GF-D8 (cell line): Measurements from ENCODE around the gene CDH16.
"Not testable (repeated sequence)": the region's sequence is repeated elsewhere in the genome, so short reads cannot be mapped to it uniquely, and the experiment has no call there.

Experiments
- DNase-seq: peaks from one replicate; lab custom pipeline; 2025; lab: John Stamatoyannopoulos, UW

The CDH16 gene, protein sequence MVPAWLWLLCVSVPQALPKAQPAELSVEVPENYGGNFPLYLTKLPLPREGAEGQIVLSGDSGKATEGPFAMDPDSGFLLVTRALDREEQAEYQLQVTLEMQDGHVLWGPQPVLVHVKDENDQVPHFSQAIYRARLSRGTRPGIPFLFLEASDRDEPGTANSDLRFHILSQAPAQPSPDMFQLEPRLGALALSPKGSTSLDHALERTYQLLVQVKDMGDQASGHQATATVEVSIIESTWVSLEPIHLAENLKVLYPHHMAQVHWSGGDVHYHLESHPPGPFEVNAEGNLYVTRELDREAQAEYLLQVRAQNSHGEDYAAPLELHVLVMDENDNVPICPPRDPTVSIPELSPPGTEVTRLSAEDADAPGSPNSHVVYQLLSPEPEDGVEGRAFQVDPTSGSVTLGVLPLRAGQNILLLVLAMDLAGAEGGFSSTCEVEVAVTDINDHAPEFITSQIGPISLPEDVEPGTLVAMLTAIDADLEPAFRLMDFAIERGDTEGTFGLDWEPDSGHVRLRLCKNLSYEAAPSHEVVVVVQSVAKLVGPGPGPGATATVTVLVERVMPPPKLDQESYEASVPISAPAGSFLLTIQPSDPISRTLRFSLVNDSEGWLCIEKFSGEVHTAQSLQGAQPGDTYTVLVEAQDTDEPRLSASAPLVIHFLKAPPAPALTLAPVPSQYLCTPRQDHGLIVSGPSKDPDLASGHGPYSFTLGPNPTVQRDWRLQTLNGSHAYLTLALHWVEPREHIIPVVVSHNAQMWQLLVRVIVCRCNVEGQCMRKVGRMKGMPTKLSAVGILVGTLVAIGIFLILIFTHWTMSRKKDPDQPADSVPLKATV

DNA sequence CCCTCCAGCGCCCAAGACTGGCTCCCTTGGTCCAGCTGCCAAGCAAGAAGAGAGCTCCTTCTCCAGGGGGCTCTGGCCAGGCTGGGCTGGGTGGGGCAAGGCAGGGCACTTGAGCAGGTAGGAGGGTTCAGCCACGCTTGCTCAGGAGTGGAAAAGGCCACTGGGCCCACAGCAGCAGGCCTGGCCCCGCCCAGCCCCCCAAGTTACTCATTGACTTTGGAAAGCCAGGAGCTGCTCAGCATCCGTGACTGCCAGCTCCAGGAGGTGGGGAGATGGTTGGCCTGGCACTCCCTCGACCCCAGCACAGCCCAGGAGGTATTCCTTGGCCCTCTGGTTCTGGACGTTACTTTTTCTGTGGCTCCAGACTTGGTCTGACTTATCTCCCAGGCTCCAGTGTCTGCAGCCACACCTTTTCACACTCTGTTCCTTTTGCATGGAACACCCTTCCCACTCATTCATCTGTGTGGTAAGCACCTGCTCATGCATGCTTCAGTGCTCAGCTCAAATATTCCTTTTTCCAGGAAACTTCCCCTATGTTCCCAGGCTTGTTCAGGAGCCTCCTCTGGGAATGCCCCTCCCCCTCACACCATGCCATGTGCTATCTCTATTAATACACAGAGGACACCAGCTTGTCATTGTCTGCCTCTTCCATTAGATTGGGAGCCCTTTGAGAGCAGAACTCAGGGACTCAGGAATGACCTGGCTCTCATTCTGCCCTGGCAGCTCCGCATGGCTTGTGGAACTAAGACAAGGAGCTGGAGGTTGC lies at the start of gene CDH16:
TSS of gene CDH16 (minus strand) at position 83 of the 766 bp plus-strand sequence. CDS start 820 bp downstream, outside the sequence.
- no peak for DNase-seq

DNA sequence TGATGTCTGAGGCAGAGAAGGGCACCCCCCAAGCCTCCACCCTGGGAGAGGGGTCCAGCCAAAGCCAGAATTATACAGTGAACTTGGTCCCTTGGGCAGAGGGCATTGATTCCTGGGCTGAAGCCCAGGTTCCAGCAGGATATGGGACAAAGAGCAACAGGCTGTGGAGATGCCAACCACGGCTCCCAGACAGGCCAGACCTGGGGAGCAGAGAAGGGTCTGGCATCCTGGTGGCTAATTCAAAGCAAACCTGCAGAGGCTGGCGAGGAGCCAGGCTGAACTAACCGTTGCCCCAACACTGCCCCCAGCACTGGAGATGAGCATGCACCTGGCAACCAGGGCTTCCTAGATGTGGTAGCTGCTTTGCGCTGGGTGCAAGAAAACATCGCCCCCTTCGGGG lies 45.4 kb upstream of the CDH16 start:
- no peak for DNase-seq

DNA sequence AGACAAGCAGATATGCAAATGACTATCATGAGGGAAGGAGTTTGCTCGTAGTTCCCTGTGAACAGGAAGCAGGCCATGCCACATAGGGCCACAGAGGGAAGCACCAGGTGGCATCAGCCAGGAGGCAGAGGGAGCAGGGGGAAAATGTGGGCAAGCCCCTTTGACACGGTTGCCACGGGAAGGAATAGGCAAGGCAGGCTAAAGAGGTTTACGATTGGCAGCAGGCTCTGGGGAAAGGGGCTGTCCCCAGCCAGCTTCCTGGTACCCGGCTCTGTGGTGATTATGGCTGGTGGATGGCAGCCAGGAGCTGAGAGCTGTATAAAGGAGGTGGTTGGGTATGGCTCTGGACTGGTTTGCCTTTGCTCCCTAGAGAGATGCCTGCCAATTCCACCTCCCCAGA lies 43.2 kb upstream of the CDH16 start:
- no peak for DNase-seq

DNA sequence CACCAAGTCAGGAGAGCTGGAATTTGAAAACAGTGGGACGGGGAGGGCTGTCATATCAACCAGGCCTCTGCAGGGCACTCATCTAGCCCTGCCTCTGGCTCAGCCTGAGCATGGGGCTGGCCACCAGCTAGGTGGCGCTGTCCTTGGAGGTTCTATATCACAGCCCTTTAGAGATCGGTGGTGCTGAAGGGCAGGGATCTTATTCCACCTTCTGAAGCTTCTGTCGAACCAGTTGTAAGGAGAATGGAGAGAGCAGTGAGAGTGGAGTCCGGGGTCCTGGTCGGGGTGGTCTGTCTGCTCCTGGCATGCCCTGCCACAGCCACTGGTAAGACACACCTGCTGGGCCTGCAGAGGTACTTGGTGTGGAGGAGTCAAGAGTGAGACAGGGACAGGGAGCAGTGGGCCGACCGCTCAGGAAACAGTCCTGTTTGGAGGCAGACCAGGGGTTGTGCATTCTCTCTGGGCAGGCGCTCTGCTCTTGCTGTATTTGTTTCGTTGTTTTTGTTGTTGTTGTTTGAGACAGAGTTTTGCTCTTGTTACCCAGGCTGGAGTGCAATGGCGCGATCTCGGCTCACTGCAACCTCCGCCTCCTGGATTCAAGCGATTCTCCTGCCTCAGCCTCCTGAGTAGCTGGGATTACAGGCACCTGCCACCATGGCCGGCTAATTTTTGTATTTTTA lies 42.5 kb upstream of the CDH16 start, which contains the start of gene CES3:
TSS of gene CES3 (plus strand) at position 202 of the 680 bp plus-strand sequence. CDS start at position 244, 42 bp downstream.
- peak; percentile 75 for DNase-seq

DNA sequence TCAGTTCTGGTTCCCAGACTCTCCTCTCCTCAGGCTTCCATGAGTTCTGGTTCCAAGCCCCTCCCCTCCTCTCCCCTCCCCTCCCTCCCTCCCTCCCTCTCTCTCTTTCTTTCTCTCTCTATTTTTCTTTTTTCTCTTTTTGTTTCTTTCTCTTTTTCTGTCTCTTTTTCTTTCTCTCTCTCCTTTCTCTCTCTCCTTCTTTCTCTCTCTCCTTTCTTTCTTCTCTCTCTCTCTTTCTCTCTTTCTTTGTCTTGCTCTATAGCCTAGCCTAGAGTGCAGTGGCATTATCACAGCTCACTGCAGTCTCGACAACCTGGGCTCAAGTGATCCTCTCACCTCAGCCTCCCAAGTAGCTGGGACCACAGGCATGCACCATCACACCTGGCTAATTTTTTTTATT lies 41.6 kb upstream of the CDH16 start:
- DNase-seq, result no peak

DNA sequence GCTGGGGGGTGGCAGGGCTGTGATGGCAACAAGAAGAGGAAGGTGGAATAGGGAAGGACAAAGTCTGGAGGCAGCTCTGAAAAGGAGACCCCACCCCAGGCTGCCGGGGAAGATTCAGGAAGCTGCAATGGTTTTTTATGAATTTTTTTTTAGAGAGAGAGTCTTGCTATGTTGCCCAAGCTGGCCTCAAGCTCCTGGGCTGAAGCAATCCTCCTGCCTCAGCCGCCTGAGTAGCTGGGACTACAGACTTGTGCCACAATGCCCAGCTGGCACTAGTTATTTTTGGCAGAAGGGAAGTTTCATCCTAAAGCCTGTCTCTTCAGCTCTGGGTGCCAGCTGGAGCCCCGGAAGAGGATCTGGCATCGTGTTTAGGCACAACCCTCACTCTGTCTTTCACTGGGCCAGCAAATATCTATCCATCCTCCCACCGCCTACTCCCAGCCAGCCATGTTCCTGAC lies 41.0 kb upstream of the CDH16 start:
- no peak for DNase-seq

DNA sequence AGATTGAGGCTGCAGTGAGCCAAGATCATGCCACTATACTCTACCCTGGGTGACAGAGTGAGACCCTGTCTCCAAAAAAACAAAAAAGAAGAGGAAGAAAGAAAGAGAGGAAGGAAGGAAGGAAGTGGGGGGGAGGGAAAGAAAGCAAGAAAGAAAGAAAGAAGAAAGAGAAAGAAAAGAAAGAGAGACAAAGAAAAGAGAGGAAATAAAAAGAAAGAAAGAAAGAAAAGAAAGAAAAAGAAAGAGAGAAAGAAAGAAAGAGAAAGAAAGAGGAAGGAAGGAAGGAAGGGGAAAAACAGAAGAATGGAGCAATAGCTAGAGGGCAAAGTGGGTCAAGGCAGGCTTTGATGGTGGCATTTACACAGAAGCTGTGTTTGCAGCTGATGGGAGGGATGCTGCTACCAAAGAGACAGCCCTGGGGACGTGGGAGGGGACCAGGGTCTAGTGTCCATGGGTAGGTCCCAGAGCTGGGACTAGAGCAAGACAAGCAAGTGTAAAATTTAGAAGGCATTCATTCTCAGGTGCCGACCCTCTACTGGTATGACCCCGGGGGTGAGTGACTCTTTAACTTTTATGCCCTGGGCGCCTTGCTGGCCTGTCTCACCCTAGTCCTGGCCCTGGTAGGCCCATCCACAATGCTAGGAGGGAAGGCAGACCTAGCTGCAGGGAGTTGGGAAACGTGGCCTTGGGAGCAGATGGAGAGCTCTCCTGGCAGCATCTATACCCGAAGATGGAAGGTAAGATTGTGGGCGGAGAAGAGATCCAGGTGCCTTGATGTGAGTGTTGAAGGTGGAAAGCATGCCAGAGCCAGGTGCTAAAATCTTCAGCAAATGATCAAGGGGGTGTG lies 40.4 kb upstream of the CDH16 start:
- DNase-seq, result no peak

DNA sequence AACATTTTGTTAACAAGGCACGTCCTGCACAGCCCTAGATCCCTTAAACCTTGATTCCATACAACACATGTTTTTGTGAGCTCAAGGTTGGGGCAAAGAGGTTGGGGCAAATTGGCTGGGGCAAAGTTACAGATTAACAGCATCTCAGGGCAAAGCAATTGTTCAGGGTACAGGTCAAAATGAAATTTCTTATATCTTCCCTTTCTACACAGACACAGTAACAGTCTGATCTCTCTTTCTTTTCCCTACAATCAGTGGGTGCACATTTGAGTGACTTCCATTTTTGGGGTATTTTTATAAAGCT lies 37.4 kb upstream of the CDH16 start:
- DNase-seq, result not testable (repeated sequence)

DNA sequence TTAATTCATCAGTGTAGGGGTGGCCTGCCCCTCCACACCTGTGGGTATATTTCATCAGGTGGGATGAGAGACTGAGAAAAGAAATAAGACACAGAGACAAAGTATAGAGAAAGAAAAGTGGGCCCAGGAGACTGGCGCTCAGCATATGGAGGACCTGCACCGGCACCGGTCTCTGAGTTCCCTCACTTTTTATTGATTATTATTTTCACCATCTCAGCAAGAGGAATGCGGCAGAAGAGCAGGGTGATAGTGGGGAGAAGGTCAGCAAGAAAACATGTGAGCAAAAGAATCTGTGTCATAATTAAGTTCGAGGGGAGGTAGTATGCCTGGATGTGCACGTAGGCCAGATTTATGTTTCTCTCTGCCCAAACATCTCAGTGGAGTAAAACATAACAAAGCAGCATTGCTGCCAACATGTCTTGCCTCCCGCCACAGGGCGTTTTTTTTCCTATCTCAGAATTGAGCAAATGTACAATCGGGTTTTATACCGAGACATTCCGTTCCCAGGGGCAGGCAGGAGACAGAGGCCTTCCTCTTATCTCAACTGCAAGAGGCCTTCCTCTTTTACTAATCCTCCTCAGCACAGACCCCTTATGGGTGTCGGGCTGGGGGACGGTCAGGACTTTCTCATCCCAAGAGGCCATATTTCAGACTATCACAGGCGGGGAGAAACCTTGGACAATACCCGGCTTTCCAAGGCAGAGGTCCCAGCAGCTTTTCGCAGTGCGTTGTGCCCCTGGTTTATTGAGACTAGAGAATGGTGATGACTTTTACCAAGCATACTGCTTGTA lies 36.9 kb upstream of the CDH16 start:
- not testable (repeated sequence) for DNase-seq

DNA sequence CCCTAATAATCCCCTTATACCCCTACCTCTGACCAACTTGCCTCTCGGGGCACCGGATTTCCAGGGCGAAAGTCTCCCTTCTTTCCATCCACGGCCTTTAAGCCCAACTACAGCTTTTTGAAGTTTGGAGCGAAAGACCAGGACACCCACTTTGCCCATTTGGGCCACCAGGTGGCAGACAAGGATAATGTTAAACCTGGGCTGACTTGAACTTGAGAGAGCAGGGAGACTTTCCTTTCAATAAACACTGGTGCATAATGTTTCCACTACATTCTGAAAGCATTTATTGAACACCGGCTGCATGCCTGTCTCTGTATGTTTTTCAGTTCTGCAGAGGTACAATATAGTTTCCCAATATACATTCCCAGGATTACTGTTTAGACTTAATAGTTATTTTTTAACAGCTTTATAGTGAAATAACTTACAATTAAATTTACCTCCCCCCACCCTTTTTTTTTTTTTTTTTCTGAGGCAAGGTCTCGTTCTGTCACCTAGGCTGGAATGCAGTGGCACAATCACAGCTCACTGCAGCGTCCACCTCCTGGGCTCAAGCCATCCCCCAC lies 35.5 kb upstream of the CDH16 start:
- DNase-seq, result peak; percentile 41

DNA sequence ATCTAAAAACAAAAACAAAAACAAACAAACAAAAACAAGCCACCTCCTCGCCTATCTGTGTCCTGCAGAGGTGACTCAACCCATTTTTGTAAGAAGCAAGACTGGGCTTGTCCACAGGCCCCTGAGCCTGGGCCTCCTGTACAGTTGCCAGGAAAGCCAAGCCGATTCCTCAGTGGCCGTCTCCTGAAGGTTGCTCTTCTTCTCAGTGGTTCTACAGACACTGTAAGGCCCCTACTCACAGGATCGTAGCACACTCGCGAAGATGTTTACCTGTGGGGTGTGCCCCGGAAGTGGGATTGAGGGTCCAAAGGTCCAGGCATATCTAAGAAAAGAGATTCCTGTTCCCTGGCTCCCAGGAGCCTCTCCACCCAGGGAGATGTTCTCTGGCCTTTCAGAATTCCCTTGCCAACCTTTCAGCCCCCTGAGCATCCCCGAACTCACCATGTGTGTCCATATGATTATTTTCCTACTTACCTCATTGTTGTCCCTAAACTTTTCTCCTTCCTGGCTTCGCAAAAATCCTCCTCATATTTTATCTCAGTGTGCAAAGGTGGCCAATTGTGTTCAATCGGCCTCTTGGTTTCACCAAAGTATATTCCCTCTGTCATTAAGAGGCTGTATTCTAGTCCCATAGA lies 34.9 kb upstream of the CDH16 start:
- DNase-seq, result no peak

DNA sequence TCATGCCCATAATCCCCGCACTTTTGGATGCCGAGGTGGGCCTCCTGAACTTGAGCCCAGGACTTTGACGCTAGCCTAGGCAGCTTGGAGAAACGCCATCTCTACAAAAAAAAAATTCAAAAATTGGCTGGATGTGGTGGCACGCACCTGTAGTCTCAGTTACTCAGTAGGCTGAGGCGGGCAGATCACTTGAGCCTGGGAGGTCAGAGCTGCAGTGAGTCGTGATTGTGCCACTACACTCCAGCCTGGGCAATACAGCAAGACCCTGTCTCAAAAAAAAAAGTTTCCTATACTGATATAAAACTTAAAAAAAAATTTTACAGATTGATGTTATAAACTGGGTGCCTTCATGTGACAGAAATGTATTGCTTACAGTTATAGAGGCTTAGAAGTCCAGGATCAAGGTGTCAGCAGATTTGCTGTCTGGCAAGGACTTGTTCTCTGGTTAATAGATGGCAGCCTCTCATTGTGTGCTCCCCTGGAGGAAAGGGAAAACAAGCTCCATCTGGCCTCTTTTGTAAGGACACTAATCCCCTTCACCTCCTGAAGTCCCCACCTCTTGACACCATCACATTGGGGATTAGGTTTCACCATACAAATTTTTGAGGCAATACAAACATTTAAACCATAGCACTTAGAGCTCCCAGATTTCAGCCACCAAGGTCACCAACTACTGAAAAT lies 33.9 kb upstream of the CDH16 start:
- no peak for DNase-seq

DNA sequence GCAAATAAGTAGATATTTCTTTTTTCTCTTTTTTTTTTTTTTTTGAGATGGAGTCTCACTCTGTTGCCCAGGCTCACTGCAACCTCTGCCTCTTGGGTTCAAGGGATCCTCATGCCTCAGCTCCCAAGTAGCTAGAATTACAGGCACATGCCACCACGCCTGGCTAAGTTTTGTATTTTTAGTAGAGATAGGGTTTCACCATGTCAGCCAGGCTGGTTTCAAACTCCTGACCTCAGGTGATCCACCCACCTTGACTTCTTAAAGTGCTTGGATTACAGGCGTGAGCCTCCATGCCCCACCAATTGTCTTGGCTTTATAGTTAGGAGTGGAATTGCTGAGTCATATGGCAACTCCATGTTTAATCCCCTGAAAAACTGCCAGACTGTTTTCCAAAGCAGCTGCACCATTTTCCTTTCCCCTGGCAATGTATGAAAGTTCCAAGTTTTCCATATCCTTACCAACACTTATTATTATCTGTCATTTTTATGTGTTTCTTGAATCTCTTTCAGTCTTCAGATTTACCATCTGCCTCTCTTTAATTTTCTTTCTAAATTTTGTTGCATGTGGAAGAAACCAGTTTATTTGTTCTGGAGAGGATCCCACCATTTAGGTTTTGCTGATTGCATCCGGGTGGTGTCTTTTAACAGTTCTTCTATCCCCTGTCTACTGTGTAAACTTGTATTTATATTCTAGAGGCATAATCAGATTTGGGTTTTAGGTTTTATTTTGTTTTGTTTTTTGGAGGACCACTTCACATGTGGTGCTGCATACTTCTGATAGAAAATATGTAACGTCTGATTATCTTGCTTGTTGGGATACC lies 32.5 kb upstream of the CDH16 start:
- DNase-seq, result no peak

DNA sequence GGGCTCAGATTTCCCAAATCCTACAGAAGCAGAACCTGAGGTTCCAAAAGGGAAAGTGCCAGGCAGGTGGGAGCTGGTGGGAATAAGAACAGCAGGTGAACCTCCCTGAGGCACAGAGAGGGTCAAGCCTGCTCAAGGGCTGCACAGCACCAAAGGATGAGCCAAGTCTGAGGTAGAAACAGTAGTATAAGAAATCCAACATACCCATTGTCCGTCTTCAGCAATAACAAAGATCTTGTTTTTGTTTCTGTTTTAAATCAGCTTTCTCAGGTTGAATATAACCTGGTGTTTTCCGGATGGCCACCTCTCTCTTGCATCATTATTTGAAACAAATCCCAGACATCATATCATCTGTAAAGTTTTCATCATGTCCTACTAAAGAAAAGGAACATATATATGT lies 31.8 kb upstream of the CDH16 start:
- DNase-seq, result no peak

DNA sequence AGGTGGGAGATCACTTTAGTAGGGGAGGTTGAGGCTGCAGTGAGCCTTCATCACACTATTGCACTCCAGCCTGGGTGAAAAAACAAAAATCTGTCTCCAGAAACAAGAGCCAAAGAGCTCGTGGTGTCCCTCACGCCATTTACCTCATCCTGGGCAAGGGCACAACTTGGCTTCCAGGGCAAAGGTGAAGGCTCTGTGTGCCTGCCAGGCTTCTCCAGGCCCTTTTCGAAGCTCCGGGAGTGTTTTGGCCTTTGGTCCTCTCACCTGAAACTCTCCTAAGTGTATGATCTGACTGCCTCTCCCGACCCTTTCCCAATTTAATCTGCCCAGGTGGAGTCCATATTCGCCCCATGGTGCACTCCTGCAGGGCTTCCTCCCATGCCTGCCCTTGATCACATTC lies 30.8 kb upstream of the CDH16 start:
- DNase-seq, result no peak

DNA sequence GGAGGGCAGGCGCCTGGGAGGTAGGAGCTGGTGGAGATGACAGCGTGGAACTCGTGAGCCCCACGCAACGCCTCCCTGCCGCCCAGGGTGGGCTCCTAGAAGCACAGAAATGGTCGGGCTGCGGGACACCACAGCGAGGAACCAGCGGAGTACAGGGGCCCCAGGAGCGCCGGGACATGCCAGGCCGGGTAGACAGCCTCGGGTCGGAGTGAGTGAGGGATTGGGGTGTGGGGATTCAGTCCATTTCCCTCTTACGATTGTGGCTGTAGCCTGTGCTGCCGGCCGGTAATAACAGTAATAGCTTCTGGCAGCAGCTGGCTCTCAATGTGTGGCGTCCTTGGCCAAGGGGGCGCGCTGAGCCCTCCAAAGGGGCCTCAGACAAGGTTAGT lies 30.1 kb upstream of the CDH16 start:
- DNase-seq, result no peak

DNA sequence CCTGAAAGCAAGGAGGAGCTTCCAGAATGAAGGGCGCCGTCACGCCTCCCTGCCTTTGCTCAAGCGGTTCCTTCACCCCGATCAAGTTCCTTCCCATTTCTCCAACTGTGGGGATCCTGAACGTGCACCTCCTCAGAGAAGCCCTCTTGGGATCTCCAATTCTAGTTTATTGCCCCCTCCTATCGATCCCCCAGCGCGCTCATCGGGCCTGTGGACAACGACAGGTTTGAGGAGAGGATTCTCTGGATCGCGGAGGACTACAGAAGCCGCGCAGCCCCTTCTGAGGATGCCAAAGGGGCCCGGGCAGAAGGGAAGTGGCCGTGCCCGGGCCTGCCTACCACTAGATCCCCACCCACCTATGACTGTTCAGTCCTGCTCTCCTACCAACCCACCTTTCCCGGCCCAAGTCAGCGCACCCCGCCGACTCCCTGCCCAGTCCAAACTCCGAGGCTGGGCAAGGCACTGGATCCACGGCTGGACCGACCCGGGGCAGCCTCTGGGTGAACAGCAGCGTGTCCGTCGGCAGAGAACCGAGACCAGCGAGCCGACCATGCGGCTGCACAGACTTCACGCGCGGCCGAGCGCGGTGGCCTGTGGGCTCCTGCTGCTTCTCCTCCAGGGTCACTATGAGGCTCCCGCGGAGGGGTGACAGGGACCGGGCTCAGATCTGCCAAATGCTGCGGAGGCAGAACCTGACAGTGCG lies 29.6 kb upstream of the CDH16 start:
- DNase-seq, result no peak
